Measurements from ENCODE around the gene TTC16.
A peak's percentile ranks its signal among the peaks of the same experiment; 100 is the strongest.

Gene TTC16

GRCh38 chr9:127698386-127698785 is 17.5 kb upstream of the TTC16 start:
- DNase-seq: no peak

GRCh38 chr9:127698985-127699670 is 16.8 kb upstream of the TTC16 start:
- peak; percentile 96 for DNase-seq

- no peak for DNase-seq
Observed at GRCh38 chr9:127700140-127700539, 15.7 kb upstream of the TTC16 start.

- no peak for DNase-seq
Observed at GRCh38 chr9:127700594-127701255, 15.2 kb upstream of the TTC16 start.

GRCh38 chr9:127703289-127703946 is 12.5 kb upstream of the TTC16 start:
- no peak for DNase-seq

- no peak for DNase-seq
Observed at GRCh38 chr9:127705577-127706379, 10.1 kb upstream of the TTC16 start.

GRCh38 chr9:127706836-127707241 is 9.0 kb upstream of the TTC16 start, which contains the start of gene CFAP157:
CFAP157 (plus strand) TSS chr9:127706988; CDS start chr9:127707032, 44 bp downstream.
- DNase-seq: no peak

- DNase-seq: no peak
Observed at GRCh38 chr9:127707766-127708165, 8.1 kb upstream of the TTC16 start.

GRCh38 chr9:127708952-127709587 is 6.8 kb upstream of the TTC16 start:
- DNase-seq: no peak

GRCh38 chr9:127710204-127710783 is 5.6 kb upstream of the TTC16 start:
- DNase-seq: no peak

GRCh38 chr9:127711226-127711701 is 4.6 kb upstream of the TTC16 start:
- DNase-seq: no peak

GRCh38 chr9:127711831-127712274 is 4.0 kb upstream of the TTC16 start:
- DNase-seq: no peak

GRCh38 chr9:127712371-127712770 is 3.5 kb upstream of the TTC16 start:
- no peak for DNase-seq

- no peak for DNase-seq
Observed at GRCh38 chr9:127712867-127713266, 3.0 kb upstream of the TTC16 start.

GRCh38 chr9:127714020-127714750 is 1.7 kb upstream of the TTC16 start:
- no peak for DNase-seq

- no peak for DNase-seq
Observed at GRCh38 chr9:127714951-127715469, 869 bp upstream of the TTC16 start.

- DNase-seq: no peak
Observed at GRCh38 chr9:127716412-127716811, 533 bp downstream of the TTC16 start.

GRCh38 chr9:127717766-127718165 is 1.9 kb downstream of the TTC16 start:
- no peak for DNase-seq

GRCh38 chr9:127720031-127720864 is 4.4 kb downstream of the TTC16 start:
- DNase-seq: no peak

GRCh38 chr9:127720865-127721227 is 5.0 kb downstream of the TTC16 start:
- DNase-seq: no peak

All from fibroblast of skin of right biceps (primary cell).